ENCODE results near the gene SMG6. TPM values are rescaled to one million over a fixed set of nuclear protein-coding genes. Genes with fewer than 3 reads are reported as not detected.

The SMG6 gene
- total RNA-seq, 4 donors from 2014 or later: 17.9 to 24.0 (median 20.1) TPM

DNA sequence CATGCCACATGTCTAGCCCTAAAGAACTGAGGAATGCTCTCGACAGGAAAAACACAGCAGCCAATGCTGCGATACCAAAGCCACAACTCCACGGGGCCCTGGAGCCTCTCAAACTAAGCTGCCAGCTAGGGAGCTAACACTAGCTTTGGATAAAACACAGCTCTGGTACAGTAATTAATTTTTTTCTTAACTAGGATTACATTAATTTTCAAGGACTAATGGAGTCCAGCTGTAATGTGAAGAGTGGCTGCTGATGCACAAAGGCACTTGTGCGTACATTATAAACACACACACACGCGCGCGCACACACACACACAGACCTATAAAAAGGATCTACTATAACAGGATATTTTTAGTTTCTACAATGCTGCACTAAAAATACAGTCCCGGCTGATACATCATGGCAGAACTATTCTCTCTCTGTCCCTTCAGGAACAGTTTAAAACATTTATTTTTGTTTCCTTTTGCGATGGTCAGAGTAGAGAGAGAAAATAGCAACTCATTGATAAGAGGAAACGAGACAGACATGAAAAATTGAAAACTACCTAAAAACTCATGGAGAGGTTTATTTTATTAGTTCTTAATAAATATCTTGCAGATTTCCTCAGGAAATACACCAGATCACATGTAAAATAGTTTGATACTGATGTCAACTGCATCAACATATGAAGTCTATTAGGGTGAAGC lies 88.5 kb downstream of the SMG6 start:
- peak overlapping the region in 1 of 4 donors; percentile 50 for H3K4me3 ChIP-seq
- peak overlapping the region; percentile 65 to 89 (median 82) for H3K27ac ChIP-seq
- 48 to 64% methylated on average over 11 of the region's 11 CpGs for WGBS, 2 donors
- H3K27me3 ChIP-seq: no peaks in the 10 kb centered on the region
- no peak for DNase-seq
- H3K9me3 ChIP-seq: no peaks in the 10 kb centered on the region
- TF ChIP-seq POLR2A (IDR thresholded peaks at IDR 0.05): no peak
- TF ChIP-seq, protein P1, sequence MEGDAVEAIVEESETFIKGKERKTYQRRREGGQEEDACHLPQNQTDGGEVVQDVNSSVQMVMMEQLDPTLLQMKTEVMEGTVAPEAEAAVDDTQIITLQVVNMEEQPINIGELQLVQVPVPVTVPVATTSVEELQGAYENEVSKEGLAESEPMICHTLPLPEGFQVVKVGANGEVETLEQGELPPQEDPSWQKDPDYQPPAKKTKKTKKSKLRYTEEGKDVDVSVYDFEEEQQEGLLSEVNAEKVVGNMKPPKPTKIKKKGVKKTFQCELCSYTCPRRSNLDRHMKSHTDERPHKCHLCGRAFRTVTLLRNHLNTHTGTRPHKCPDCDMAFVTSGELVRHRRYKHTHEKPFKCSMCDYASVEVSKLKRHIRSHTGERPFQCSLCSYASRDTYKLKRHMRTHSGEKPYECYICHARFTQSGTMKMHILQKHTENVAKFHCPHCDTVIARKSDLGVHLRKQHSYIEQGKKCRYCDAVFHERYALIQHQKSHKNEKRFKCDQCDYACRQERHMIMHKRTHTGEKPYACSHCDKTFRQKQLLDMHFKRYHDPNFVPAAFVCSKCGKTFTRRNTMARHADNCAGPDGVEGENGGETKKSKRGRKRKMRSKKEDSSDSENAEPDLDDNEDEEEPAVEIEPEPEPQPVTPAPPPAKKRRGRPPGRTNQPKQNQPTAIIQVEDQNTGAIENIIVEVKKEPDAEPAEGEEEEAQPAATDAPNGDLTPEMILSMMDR (IDR thresholded peaks at IDR 0.05): no peak
- intact Hi-C loops (cut with DNase I): no loop called here
- H3K36me3 ChIP-seq: peaks cover 0 to 13% (median 0%) of the 10 kb centered on the region in 3 donors
- H3K4me1 ChIP-seq: peaks cover 34 to 71% (median 35%) of the 10 kb centered on the region in 3 donors

DNA sequence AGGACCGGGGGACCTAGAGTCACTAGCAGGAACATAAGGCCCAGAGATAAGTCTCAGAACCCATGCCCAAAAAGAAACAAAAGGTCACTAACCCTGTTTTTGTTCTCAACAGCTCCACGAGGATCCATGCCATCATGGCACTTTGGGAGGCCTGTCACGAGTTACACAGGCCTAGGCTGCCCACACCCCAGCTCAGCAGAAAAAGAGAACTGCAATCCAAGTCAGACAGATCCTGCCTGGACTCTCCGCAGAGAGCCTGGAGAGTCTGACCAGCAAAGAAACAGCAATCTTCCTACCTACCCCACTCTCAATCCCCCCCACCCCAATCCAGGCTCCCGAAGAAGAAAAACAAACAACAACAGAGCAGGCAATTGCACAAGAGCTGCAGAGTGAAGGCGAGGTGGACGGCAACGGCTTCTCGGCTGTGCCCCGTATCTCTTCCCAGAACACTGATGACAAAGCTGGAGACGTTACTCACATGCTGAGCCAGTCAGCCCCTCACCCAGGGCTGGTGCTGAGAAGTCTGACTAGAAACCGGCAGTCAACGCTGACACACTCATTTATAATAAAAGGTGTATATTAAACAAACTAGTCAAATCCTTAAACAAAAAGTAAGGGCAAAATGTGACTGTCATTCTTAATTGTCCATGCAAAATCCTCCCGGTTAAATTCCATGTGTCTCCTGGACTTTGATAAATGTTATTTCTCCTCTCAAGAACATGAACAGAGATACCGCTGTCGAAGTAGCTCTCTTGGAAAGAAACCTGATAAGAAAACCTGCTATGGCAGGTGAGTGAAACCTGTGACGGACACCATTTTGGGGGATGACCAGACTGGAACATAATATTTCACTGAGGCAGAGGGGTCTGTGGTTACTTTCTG lies 89.3 kb downstream of the SMG6 start:
- WGBS, 2 donors: 46 to 58% methylated on average over 17 of the region's 17 CpGs
- Histone ChIP-seq H3K9me3 (no peaks in the 10 kb centered on the region), H3K36me3 (peaks cover 0 to 15% (median 0%) of the 10 kb centered on the region in 3 donors), H3K4me1 (peaks cover 34 to 69% (median 35%) of the 10 kb centered on the region in 3 donors), H3K4me3 (no peak overlapping the region), H3K27ac (peak overlapping the region; percentile 65 to 89 (median 82)), H3K27me3 (no peaks in the 10 kb centered on the region)
- intact Hi-C loops (cut with DNase I): no loop called here
- no peak for TF ChIP-seq POLR2A (IDR thresholded peaks at IDR 0.05)
- TF ChIP-seq, protein P1 (IDR thresholded peaks at IDR 0.05): no peak
- no peak for DNase-seq

DNA sequence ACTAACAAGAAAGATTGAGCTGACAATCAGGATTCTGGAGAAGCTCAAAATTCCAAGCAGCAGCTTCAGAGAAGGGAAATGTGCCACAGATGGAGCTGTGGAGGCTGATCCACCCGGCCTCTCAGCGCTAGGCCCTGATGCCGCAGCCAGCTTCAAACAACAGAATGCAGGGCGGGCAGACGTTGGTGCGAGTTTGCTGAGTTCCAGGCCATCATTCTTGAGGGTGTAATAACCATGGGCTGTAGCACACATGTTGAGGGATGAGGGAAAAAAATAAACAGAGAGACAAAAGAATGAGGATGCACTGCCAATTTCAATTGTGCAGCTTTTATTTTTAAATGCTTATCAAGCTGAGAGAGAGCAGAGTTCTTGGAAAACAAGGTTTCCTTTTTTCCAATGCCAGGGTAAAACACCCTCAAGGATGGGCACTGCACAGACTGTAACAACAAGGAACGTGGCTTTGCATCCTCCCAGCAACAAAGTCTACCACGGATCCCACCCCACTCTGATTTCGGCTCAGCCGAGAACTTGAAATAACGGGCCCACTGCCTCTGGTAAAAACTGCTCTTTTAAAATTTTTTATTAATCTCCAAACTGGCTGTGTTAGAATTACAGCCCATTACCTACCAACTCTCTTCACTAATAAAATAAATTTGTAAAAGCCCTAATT lies 90.2 kb downstream of the SMG6 start:
- intact Hi-C loops (cut with DNase I): no loop called here
- DNase-seq: no peak
- Histone ChIP-seq H3K27me3 (no peaks in the 10 kb centered on the region), H3K36me3 (peaks cover 0 to 14% (median 0%) of the 10 kb centered on the region in 3 donors), H3K4me1 (peaks cover 34 to 71% (median 38%) of the 10 kb centered on the region in 3 donors), H3K9me3 (no peaks in the 10 kb centered on the region), H3K27ac (peak overlapping the region; percentile 66 to 89 (median 82)), H3K4me3 (no peak overlapping the region)
- WGBS, 2 donors: 69 to 73% methylated on average over 11 of the region's 11 CpGs
- no peak for TF ChIP-seq POLR2A (IDR thresholded peaks at IDR 0.05)
- TF ChIP-seq, protein P1 (IDR thresholded peaks at IDR 0.05): no peak

DNA sequence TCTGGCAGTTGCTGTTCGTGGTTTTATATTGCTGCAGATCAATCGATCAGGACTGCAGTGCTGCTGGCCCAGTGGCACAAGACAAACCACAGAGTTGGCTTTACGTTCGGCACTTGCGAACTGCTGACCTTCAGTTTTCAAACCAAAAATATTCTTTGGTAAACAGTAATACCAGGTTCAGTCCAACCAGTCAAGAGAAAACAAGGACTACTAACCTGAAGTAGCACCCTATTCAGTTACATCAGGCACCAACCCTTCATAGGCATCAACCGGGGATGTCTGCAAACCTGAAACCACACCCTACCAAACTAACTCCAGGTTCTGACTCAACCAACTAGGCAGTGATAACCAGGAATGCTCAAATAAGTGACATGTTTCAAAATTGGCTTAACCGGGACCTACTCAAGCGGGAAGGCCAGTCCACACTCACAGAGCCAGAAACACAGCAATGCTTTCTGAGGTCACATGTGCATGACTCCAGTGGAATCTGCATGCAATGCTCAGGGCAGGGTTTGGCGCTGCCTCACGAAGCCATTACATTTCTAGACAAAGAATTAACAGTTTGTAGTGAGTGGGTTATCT lies 91.1 kb downstream of the SMG6 start:
- WGBS, 2 donors: 60 to 68% methylated on average over 6 to 10 of the region's 10 CpGs
- TF ChIP-seq, protein P1 (IDR thresholded peaks at IDR 0.05): no peak
- no peak for TF ChIP-seq POLR2A (IDR thresholded peaks at IDR 0.05)
- no peak overlapping the region for H3K4me3 ChIP-seq
- intact Hi-C loops (cut with DNase I): no loop called here
- H3K36me3 ChIP-seq: peaks cover 0 to 14% (median 0%) of the 10 kb centered on the region in 3 donors
- no peaks in the 10 kb centered on the region for H3K9me3 ChIP-seq
- DNase-seq: no peak
- H3K27me3 ChIP-seq: no peaks in the 10 kb centered on the region
- peaks cover 38 to 75% (median 47%) of the 10 kb centered on the region in 3 donors for H3K4me1 ChIP-seq
- peak overlapping the region; percentile 66 to 89 (median 82) for H3K27ac ChIP-seq

Data from esophagus squamous epithelium (tissue), 5 donors.